Activated CD4-positive, alpha-beta T cell treated with anti-CD3 and anti-CD28 coated beads for 36 hours (primary cell): ENCODE data around the gene SNRNP40. TPM values are rescaled to one million over a fixed set of nuclear protein-coding genes. Genes with fewer than 3 reads are reported as not detected.

Experiments used
- ATAC-seq: fragments of 200-7000 bp; cut with Tn5 transposase; one replicate; pipeline ENCODE4 v1.10.0; 2021; ENCODE audit warnings: mild to moderate bottlenecking, moderate library complexity
- CTCF ChIA-PET: fragments of 350-600 bp; sonication (Branson Sonifier 250); formaldehyde crosslinking; loops from one replicate; lab custom pipeline; 2021; ENCODE audit warnings: antibody characterized with exemption; lab: Charles Lee
- POLR2A ChIA-PET: fragments of 350-600 bp; sonication (Branson Sonifier 250); formaldehyde crosslinking; loops from one replicate; lab custom pipeline; 2021; ENCODE audit warnings: antibody characterized with exemption, inconsistent platforms; lab: Charles Lee
- DNase-seq: peaks from one replicate; pipeline ENCODE4 v3.0.0-alpha.2; 2020
- H3K27ac Mint-ChIP-seq: one replicate; pipeline ENCODE4 v1.8.0; 2021; ENCODE audit warnings: mixed read lengths
- H3K27me3 Mint-ChIP-seq: one replicate; pipeline ENCODE4 v1.8.0; 2021; ENCODE audit warnings: mixed read lengths
- H3K36me3 Mint-ChIP-seq: one replicate; pipeline ENCODE4 v1.8.0; 2021; ENCODE audit warnings: low read depth, mixed read lengths
- H3K4me1 Mint-ChIP-seq: one replicate; pipeline ENCODE4 v1.8.0; 2021; ENCODE audit warnings: mixed read lengths
- H3K4me3 Mint-ChIP-seq: one replicate; pipeline ENCODE4 v1.8.0; 2021; ENCODE audit warnings: mild to moderate bottlenecking, moderate library complexity, mixed read lengths
- H3K9me3 Mint-ChIP-seq: one replicate; pipeline ENCODE4 v1.8.0; 2021; ENCODE audit warnings: low read depth, mixed read lengths
- intact Hi-C, 2 experiments: fragments of 100-400 bp; cut with DNase I in 1 of 2; cut with micrococcal nuclease in 1 of 2; formaldehyde crosslinking; loops; one replicate each; pipeline versions ENCODE4 v1.14.2 to v1.15.1; 2022 to 2024; cut with DNase I, micrococcal nuclease
- total RNA-seq, 2 experiments: library from RNA; stranded (reverse); gene quantifications; one replicate each; pipeline ENCODE4 v1.2.3, GENCODE V29; 2021

SNRNP40 gene
- total RNA-seq, 2 experiments from 2014 or later = 101 to 111 TPM

DNA sequence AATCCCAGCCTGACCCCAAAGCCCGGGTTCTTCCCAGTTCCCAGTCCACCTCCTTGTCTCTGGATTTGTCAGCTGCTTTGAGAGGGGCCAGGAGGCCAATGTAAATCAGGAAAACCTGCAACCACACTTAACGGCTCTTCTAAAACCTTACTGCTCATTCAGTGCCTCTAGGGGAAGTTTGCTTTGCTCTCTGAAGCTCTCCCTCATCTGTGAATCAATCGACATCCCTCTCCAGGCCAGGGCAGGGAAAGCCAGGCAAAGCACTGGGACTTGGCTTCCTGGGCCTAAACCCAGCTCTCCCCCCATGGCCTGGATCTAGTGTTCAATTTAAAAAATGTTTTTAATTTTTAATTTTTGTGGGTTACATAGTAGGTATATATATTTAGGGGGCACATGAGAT lies 66.2 kb downstream of the SNRNP40 start:
- no peaks in the 10 kb centered on the region for H3K9me3 Mint-ChIP-seq
- H3K27me3 Mint-ChIP-seq = peaks cover 8% of the 10 kb centered on the region
- no peaks in the 10 kb centered on the region for H3K4me1 Mint-ChIP-seq
- CTCF ChIA-PET = interaction anchor here (0.7 to 1.1 kb wide), 2 partner anchors 38 to 61 kb away, joined by 3 read pairs; no protein-coding TSS in a partner anchor
- no peak overlapping the region for H3K4me3 Mint-ChIP-seq
- intact Hi-C loops = no loop called here
- H3K36me3 Mint-ChIP-seq = no peaks in the 10 kb centered on the region
- no peak for DNase-seq
- ATAC-seq = no peak
- H3K27ac Mint-ChIP-seq = no peak overlapping the region
- POLR2A ChIA-PET = no interaction called here

DNA sequence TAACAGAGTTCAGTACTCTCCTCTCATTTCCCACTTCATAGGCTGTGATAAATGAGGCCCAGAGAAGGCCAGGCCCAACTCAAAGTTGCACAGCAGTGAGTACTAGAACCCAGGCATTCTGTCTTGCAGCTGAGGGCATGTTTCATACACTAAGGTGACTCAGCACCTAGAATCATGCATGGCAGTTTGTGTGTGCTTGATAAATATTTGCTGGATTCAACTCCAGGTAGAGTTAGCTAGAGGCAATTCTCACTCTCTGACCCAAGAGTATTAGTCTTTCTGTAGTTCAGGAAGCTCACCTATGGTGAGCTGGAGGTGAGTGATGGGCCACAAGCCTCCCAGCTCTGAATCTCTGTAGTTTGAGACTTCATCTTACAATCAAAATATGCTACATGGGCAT lies 67.6 kb downstream of the SNRNP40 start:
- ChIA-PET CTCF (interaction anchor here (1.4 kb wide), 1 partner anchor 48 kb away, joined by 6 read pairs; no protein-coding TSS in a partner anchor), POLR2A (no interaction called here)
- H3K4me3 Mint-ChIP-seq = no peak overlapping the region
- H3K4me1 Mint-ChIP-seq = no peaks in the 10 kb centered on the region
- H3K27me3 Mint-ChIP-seq = no peaks in the 10 kb centered on the region
- no peak overlapping the region for H3K27ac Mint-ChIP-seq
- ATAC-seq (no peak), DNase-seq (no peak)
- H3K9me3 Mint-ChIP-seq = no peaks in the 10 kb centered on the region
- intact Hi-C loops = no loop called here
- H3K36me3 Mint-ChIP-seq = no peaks in the 10 kb centered on the region

DNA sequence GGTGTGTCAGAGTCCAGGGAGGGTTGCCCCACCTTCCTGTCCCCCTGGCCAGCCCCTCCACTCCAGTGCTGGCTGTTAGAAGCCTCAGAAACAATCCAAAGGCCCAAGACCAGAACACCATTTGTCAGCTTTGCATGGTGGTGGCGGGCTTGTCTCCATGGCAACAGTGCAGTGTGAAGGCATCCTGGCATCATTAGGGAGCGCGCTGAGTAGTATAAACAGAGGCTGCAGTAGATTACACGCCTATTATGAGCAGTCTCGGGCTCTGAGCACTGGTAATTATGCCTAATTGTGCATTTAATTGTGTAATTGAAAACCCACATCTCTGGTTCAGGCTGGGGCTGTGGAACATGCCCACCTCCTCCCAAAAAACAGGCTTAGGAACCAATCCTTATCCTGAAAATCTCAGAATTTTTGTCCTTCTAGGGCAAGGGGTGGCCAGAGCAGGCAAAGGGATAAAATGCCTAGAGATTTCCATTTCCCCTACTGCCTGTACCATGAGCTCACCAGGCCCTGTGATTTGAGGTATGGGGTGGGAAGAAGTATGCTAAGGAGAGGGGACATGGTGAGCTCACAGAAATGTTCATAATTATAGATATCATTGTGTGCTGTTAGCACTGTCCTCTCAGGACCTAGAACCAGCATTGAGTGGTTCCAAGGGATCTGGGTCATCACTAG lies 68.6 kb downstream of the SNRNP40 start:
- Mint-ChIP-seq H3K9me3 (no peaks in the 10 kb centered on the region), H3K27me3 (no peaks in the 10 kb centered on the region), H3K4me1 (no peaks in the 10 kb centered on the region), H3K36me3 (no peaks in the 10 kb centered on the region), H3K4me3 (no peak overlapping the region), H3K27ac (no peak overlapping the region)
- intact Hi-C loops = no loop called here
- no peak for ATAC-seq
- CTCF ChIA-PET = interaction anchor here (1.4 kb wide), 1 partner anchor 47 kb away, joined by 6 read pairs; no protein-coding TSS in a partner anchor
- POLR2A ChIA-PET = no interaction called here
- no peak for DNase-seq

DNA sequence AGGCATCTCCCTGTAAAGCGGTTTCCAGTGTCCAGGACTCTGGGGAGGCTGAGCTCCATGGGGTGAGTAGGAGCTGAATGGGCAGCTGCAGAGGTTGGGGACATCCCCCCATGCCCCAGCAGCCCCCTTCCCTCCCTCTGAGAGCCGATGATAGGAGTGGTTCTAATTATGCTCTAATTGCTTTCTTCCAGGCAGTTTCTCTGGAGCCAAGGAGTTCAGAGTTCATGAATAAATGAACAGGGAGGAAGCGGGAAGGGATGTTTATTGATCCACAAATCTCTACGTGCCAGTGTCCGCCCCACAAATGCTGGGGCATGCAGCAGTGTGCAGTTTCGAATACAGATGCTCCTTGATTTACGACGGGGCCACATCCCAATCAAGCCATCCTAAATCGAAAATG lies 72.5 kb downstream of the SNRNP40 start:
- ATAC-seq (no peak), DNase-seq (no peak)
- no peaks in the 10 kb centered on the region for H3K27me3 Mint-ChIP-seq
- no peak overlapping the region for H3K4me3 Mint-ChIP-seq
- intact Hi-C loops = no loop called here
- no peaks in the 10 kb centered on the region for H3K9me3 Mint-ChIP-seq
- POLR2A ChIA-PET = no interaction called here
- CTCF ChIA-PET = interaction anchor here (0.6 to 0.8 kb wide), 2 partner anchors 199 to 314 kb away, joined by 3 read pairs; no protein-coding TSS in a partner anchor
- H3K4me1 Mint-ChIP-seq = no peaks in the 10 kb centered on the region
- no peak overlapping the region for H3K27ac Mint-ChIP-seq
- H3K36me3 Mint-ChIP-seq = no peaks in the 10 kb centered on the region

DNA sequence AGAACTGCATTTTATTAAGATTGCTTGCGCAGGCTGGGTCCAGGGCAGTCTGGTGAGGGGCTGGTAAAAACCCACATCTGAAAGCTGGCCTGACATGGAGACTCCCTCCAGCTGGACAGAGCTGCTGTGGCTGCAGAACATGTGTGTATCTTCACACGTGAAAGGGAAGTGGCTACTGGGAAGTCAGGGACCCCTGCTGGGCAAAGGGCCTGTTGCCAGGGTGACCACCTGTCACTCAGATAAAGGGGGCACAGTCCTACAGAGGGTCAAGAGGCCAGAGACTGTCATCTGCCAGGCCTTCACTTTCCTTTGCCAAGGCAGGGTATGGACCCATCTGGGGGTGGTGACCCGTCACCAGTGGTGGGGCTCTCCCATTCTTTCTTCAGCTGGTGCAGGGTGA lies 74.4 kb downstream of the SNRNP40 start:
- Mint-ChIP-seq H3K27me3 (no peaks in the 10 kb centered on the region), H3K27ac (no peak overlapping the region), H3K4me1 (no peaks in the 10 kb centered on the region), H3K9me3 (no peaks in the 10 kb centered on the region), H3K4me3 (no peak overlapping the region), H3K36me3 (no peaks in the 10 kb centered on the region)
- no peak for DNase-seq
- POLR2A ChIA-PET = no interaction called here
- CTCF ChIA-PET = no interaction called here
- intact Hi-C loops = no loop called here
- no peak for ATAC-seq

DNA sequence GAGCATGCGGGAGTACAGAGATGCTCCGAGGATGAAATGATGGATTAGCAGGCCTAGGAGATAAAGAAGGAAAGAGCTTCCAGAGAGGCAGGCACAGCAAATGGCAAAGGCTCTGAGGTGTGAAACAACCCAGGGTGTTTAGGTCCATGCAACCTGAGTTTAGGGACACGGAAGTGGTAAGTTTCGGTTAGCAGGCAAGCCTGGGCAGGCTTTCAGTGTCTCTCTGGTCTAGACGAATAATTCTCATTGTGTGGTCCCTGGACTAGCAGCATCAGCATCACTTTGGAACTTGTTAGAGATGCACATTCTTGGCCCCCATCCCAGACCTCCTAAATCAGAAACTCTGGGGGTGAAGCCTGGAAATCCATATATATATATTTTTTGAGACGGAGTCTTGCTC lies 75.5 kb downstream of the SNRNP40 start:
- intact Hi-C loops = no loop called here
- no peaks in the 10 kb centered on the region for H3K27me3 Mint-ChIP-seq
- H3K4me3 Mint-ChIP-seq = no peak overlapping the region
- H3K4me1 Mint-ChIP-seq = no peaks in the 10 kb centered on the region
- no peaks in the 10 kb centered on the region for H3K9me3 Mint-ChIP-seq
- H3K27ac Mint-ChIP-seq = no peak overlapping the region
- ChIA-PET POLR2A (no interaction called here), CTCF (no interaction called here)
- no peaks in the 10 kb centered on the region for H3K36me3 Mint-ChIP-seq
- DNase-seq = no peak
- no peak for ATAC-seq

DNA sequence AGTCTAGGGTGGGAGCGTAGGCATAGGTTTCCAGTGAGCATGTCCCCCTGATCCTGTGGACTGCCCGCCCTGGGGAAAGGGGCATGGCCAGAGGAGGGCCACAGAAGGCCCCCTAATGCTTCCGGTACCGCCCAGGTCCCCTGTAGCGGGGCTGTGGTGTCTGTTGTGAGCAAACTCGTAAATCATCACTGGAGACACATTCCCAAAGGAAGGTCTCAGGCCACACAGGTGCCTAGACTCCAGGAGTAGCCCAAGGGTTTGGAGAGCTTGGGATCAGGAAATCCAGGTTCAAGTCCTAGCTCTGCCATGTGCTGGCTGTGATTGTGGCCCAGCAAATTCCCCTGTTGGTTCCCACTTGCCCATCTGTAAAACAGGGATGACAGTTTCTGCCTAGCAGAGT lies 77.1 kb downstream of the SNRNP40 start:
- DNase-seq (no peak), ATAC-seq (no peak)
- H3K4me1 Mint-ChIP-seq = no peaks in the 10 kb centered on the region
- no peak overlapping the region for H3K4me3 Mint-ChIP-seq
- H3K27ac Mint-ChIP-seq = no peak overlapping the region
- POLR2A ChIA-PET = no interaction called here
- H3K27me3 Mint-ChIP-seq = peaks cover under 1% of the 10 kb centered on the region
- H3K36me3 Mint-ChIP-seq = no peaks in the 10 kb centered on the region
- CTCF ChIA-PET = interaction anchor here (0.6 kb wide), 1 partner anchor 82 kb away, joined by 3 read pairs; no protein-coding TSS in a partner anchor
- intact Hi-C loops = no loop called here
- no peaks in the 10 kb centered on the region for H3K9me3 Mint-ChIP-seq

DNA sequence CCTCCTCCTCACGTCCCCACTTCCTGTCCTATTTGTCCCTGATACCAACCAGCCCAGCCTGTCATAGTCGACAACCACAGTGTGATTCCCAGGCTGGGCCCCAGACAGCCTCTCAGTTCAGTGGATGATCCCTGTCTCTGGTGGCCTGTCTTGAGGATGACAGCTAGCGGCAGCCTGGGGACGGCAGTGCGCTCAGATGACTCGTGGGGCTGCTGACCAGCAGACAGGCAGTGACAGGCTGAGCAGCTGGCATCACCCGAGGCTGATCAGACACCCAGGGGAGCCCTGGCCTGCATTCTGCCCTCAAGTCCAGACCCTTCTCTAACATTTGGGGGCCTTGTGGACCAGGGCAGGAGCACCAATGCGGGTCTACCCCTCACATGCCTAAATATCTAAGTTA lies 77.9 kb downstream of the SNRNP40 start:
- CTCF ChIA-PET = no interaction called here
- POLR2A ChIA-PET = interaction anchor here (0.6 kb wide), 1 partner anchor 422 kb away, joined by 3 read pairs; no protein-coding TSS in a partner anchor
- H3K27me3 Mint-ChIP-seq = peaks cover 2% of the 10 kb centered on the region

DNA sequence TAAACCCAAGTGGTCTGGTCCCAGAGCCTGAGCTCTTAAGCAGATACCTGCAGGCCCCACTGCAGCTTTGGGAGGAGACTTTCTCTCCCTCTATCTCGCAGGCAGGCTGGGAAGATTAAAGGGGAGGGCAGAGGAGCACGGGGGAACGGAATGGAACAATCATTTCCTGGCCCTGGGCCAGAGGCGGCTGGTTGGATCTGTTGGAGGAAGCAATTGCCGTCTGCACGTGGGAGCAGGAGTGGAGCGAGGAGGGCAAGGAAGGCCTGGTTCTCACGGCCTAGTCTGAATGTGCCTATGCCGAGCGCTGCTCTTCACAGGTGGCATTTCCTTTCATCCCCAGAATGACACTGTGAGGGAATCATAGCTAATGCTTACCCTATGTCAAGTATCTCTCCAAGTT lies 80.6 kb downstream of the SNRNP40 start:
- CTCF ChIA-PET = no interaction called here

More for the DNA sequence above, 77.9 kb downstream of the SNRNP40 start:
- intact Hi-C loops = no loop called here
- DNase-seq (no peak), ATAC-seq (no peak)
- H3K27ac Mint-ChIP-seq = no peak overlapping the region
- no peaks in the 10 kb centered on the region for H3K36me3 Mint-ChIP-seq
- no peaks in the 10 kb centered on the region for H3K4me1 Mint-ChIP-seq
- H3K9me3 Mint-ChIP-seq = no peaks in the 10 kb centered on the region
- no peak overlapping the region for H3K4me3 Mint-ChIP-seq

DNA sequence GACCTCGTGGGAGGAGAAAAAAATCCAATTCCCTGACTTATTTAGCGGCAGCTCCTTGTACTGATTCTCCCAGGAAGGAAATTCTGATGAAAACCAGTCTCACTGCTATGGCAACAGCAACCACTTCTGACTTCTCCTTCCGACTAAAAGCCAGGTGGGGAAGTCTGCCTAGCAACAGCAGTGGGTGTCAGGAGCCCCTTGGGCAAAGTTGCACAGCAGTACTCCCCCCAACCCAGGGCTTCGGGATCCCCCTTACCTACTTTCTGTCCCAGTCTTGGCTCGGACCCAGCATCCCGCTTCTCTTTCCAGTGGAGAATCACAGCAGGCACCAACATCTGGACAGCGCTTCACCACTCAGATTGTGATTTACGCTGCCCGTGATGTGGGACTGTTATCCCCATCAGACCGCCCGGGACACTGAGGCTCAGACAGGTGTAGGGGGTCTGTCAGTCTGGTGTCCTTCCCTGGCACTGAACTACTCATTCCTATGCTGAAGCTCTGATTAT lies 81.5 kb downstream of the SNRNP40 start:
- Mint-ChIP-seq H3K4me1 (no peaks in the 10 kb centered on the region), H3K27ac (no peak overlapping the region), H3K27me3 (peaks cover 7% of the 10 kb centered on the region), H3K9me3 (peaks cover 5% of the 10 kb centered on the region), H3K36me3 (no peaks in the 10 kb centered on the region), H3K4me3 (no peak overlapping the region)
- ATAC-seq (no peak), DNase-seq (no peak)
- ChIA-PET CTCF (no interaction called here), POLR2A (no interaction called here)
- intact Hi-C loops = no loop called here

More for the DNA sequence above, 80.6 kb downstream of the SNRNP40 start:
- intact Hi-C loops = no loop called here
- Mint-ChIP-seq H3K27me3 (peaks cover 3% of the 10 kb centered on the region), H3K4me3 (no peak overlapping the region), H3K4me1 (no peaks in the 10 kb centered on the region), H3K9me3 (peaks cover 1% of the 10 kb centered on the region), H3K27ac (no peak overlapping the region), H3K36me3 (no peaks in the 10 kb centered on the region)
- no peak for DNase-seq
- ATAC-seq = no peak
- POLR2A ChIA-PET = no interaction called here

DNA sequence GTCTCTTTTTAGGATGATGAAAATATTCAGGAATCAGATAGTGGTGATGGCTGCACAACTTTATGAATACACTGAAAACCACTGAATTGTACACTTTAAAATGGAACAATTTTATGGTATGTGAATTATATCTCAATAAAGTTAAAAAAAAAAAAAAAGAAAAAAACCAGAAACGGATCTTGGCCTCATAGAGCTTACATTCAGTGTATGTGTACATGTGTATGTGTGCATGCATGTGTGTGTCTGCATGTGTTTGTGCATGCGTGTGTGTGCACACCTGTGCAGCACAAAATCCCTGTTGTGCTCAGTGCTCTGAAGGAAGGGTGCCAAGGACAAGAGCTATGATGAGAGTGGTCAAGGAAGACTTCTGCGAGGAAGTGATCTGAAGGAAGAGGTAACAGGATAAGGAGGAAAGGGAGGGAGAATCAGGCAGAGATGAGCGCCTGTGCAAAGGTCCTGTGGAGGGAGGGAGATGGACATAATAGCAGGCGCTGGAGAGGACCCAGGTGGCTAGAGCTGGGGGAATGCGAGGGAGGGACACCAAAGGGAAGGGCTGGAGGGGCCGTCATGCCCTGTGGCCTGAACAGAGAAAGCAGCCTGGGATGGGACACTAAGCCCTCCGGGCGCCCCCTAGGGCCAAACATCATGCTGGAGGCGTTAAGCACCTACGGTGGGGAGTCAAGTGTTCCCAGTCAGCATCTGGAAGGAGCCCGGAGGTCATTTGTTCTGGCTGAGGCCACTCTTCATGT lies 82.1 kb downstream of the SNRNP40 start:
- Mint-ChIP-seq H3K27me3 (peaks cover 7% of the 10 kb centered on the region), H3K27ac (no peak overlapping the region), H3K4me3 (no peak overlapping the region), H3K4me1 (no peaks in the 10 kb centered on the region), H3K9me3 (peaks cover 5% of the 10 kb centered on the region), H3K36me3 (no peaks in the 10 kb centered on the region)
- DNase-seq (no peak), ATAC-seq (no peak)
- POLR2A ChIA-PET = no interaction called here
- intact Hi-C loops = no loop called here
- CTCF ChIA-PET = no interaction called here
